OCI-LY1 (cell line): Measurements from ENCODE around the gene DZIP3.

Experiments used
- H2AFZ ChIP-seq: fragments of 200-600 bp; sonication (generic), shearing (Covaris generic); 2 replicates; pipeline ENCODE4 v1.6.0; 2014; ENCODE audit warnings: antibody characterized with exemption, mild to moderate bottlenecking, low read length
- H3F3A ChIP-seq: fragments of 200-600 bp; sonication (generic), shearing (Covaris generic); 2 replicates; pipeline ENCODE4 v1.6.0; 2014; ENCODE audit warnings: mild to moderate bottlenecking, antibody characterized with exemption, low read length, moderate library complexity; ENCODE audit not compliant: insufficient read depth
- H3K27ac ChIP-seq: fragments of 200-600 bp; sonication (generic); 2 replicates; pipeline ENCODE4 v1.5.1; 2014; ENCODE audit warnings: low read length, mixed run types, mild to moderate bottlenecking, low read depth; ENCODE audit not compliant: poor library complexity, severe bottlenecking
- H3K27me3 ChIP-seq: fragments of 200-600 bp; sonication (generic); 2 replicates; pipeline ENCODE4 v1.6.0; 2014; ENCODE audit warnings: antibody characterized with exemption, mild to moderate bottlenecking, low read length, moderate library complexity; ENCODE audit not compliant: insufficient read depth
- H3K36me3 ChIP-seq: fragments of 200-600 bp; sonication (generic); 2 replicates; pipeline ENCODE4 v1.6.1; 2014; ENCODE audit warnings: mild to moderate bottlenecking, antibody characterized with exemption, low read length, moderate library complexity, mixed read lengths; ENCODE audit not compliant: insufficient read depth
- H3K4me1 ChIP-seq: fragments of 200-600 bp; sonication (generic); 2 replicates; pipeline ENCODE4 v1.5.1; 2014; ENCODE audit warnings: mild to moderate bottlenecking, low read length, moderate library complexity; ENCODE audit not compliant: insufficient read depth, severe bottlenecking
- H3K4me2 ChIP-seq: fragments of 200-600 bp; sonication (generic), shearing (Covaris generic); 2 replicates; pipeline ENCODE4 v1.6.1; 2014; ENCODE audit warnings: low read length
- H3K4me3 ChIP-seq: fragments of 200-600 bp; sonication (generic); 2 replicates; pipeline ENCODE4 v1.5.1; 2014; ENCODE audit warnings: low read length, low read depth, mild to moderate bottlenecking, mixed read lengths; ENCODE audit not compliant: poor library complexity, severe bottlenecking
- H3K79me2 ChIP-seq: fragments of 200-600 bp; shearing (Covaris generic); 2 replicates; pipeline ENCODE4 v1.6.1; 2016; ENCODE audit warnings: mixed run types, low read length, mixed read lengths; ENCODE audit not compliant: insufficient read depth
- H3K9ac ChIP-seq: fragments of 200-600 bp; sonication (generic), shearing (Covaris generic); 2 replicates; pipeline ENCODE4 v1.6.1; 2014; ENCODE audit warnings: mild to moderate bottlenecking, low read length, mixed read lengths
- H3K9me2 ChIP-seq: fragments of 200-600 bp; sonication (generic), shearing (Covaris generic); 2 replicates; pipeline ENCODE4 v1.6.1; 2014; ENCODE audit warnings: low read depth, mild to moderate bottlenecking, low read length, mixed read lengths
- H3K9me3 ChIP-seq: fragments of 200-600 bp; shearing (Covaris generic); 2 replicates; pipeline ENCODE4 v1.6.1; 2014; ENCODE audit warnings: low read length, mixed read lengths
- H4K20me1 ChIP-seq: fragments of 200-600 bp; sonication (generic), shearing (Covaris generic); 2 replicates; pipeline ENCODE4 v1.6.0; 2016; ENCODE audit warnings: mild to moderate bottlenecking, low read length; ENCODE audit not compliant: insufficient read depth
- EZH2 ChIP-seq: fragments of 200-600 bp; sonication (generic), shearing (Covaris generic); IDR thresholded peaks from 2 replicates; pipeline ENCODE4 v1.8.0; 2017; ENCODE audit warnings: borderline replicate concordance, mixed run types, mild to moderate bottlenecking, antibody characterized with exemption, low read length, moderate library complexity, mixed read lengths
- TF ChIP-seq, protein P1 (sequence below): fragments of 200-600 bp; sonication (generic), shearing (Covaris generic); IDR thresholded peaks from 2 replicates; pipeline ENCODE4 v1.5.1; 2017; ENCODE audit warnings: mild to moderate bottlenecking, antibody characterized with exemption, low read length, moderate library complexity, mixed read lengths

Gene DZIP3

DNA sequence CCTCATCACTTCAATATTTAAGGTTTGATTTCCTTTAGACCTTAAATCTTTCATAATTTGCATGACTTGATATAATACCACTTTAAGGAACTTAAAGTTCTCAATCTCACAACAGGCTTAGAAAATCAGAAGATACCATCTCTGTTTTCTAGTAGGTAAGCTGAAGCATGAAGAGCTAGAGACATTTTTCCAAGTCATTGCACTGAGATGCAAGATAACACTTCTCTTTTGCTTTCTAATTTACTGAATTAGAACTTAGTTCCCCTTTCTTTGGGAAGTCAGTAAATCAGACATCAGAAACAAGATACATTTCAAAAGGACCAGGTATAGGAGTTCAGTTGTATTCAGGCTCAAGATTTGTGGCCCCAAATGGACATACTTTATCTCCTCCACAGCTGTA is 79.7 kb downstream of the DZIP3 start:
- Histone ChIP-seq H3K27ac (no peak overlapping the region), H3K79me2 (no peaks in the 10 kb centered on the region), H3K9ac (no peak overlapping the region), H3K9me2 (no peaks in the 10 kb centered on the region), H3K4me2 (no peak overlapping the region), H3K4me1 (no peaks in the 10 kb centered on the region), H3K9me3 (no peaks in the 10 kb centered on the region), H3K4me3 (no peak overlapping the region), H4K20me1 (no peaks in the 10 kb centered on the region), H3K27me3 (no peaks in the 10 kb centered on the region), H2AFZ (no peak overlapping the region), H3K36me3 (peaks cover 11% of the 10 kb centered on the region; the same call in 1 of the 2 replicates), H3F3A (no peaks in the 10 kb centered on the region)
- TF ChIP-seq EZH2: no peak
- TF ChIP-seq, protein P1, sequence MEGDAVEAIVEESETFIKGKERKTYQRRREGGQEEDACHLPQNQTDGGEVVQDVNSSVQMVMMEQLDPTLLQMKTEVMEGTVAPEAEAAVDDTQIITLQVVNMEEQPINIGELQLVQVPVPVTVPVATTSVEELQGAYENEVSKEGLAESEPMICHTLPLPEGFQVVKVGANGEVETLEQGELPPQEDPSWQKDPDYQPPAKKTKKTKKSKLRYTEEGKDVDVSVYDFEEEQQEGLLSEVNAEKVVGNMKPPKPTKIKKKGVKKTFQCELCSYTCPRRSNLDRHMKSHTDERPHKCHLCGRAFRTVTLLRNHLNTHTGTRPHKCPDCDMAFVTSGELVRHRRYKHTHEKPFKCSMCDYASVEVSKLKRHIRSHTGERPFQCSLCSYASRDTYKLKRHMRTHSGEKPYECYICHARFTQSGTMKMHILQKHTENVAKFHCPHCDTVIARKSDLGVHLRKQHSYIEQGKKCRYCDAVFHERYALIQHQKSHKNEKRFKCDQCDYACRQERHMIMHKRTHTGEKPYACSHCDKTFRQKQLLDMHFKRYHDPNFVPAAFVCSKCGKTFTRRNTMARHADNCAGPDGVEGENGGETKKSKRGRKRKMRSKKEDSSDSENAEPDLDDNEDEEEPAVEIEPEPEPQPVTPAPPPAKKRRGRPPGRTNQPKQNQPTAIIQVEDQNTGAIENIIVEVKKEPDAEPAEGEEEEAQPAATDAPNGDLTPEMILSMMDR: no peak

- Histone ChIP-seq H3K79me2 (no peaks in the 10 kb centered on the region), H3K9me3 (no peaks in the 10 kb centered on the region), H3K4me2 (no peak overlapping the region), H4K20me1 (no peaks in the 10 kb centered on the region), H3K9ac (no peak overlapping the region), H3K27ac (no peak overlapping the region), H3K4me1 (no peaks in the 10 kb centered on the region), H3K4me3 (no peak overlapping the region), H3K36me3 (peaks cover 15% of the 10 kb centered on the region; the same call in 1 of the 2 replicates), H3K27me3 (no peaks in the 10 kb centered on the region), H2AFZ (no peak overlapping the region), H3K9me2 (no peaks in the 10 kb centered on the region), H3F3A (no peaks in the 10 kb centered on the region)
- TF ChIP-seq, protein P1: no peak
- no peak for TF ChIP-seq EZH2
Observed at GRCh38 chr3:108672701-108673100, 83.2 kb downstream of the DZIP3 start.

GRCh38 chr3:108673988-108674661 is 84.6 kb downstream of the DZIP3 start:
- Histone ChIP-seq H3K4me2 (no peak overlapping the region), H3K9me3 (no peaks in the 10 kb centered on the region), H3K79me2 (no peaks in the 10 kb centered on the region), H3K9me2 (no peaks in the 10 kb centered on the region), H3K27me3 (no peaks in the 10 kb centered on the region), H3F3A (no peaks in the 10 kb centered on the region), H3K9ac (no peak overlapping the region), H4K20me1 (no peaks in the 10 kb centered on the region), H2AFZ (no peak overlapping the region), H3K27ac (no peak overlapping the region), H3K36me3 (peaks cover 15% of the 10 kb centered on the region; the same call in 1 of the 2 replicates), H3K4me3 (no peak overlapping the region), H3K4me1 (no peaks in the 10 kb centered on the region)
- TF ChIP-seq EZH2: no peak
- TF ChIP-seq, protein P1: no peak
